ENCODE results near the gene NEB. TPM values are rescaled to one million over a fixed set of nuclear protein-coding genes. Genes with fewer than 3 reads are reported as not detected.

Gene NEB
- total RNA-seq, 4 donors from 2014 or later = 0.60 to 7.0 (median 1.4) TPM

DNA sequence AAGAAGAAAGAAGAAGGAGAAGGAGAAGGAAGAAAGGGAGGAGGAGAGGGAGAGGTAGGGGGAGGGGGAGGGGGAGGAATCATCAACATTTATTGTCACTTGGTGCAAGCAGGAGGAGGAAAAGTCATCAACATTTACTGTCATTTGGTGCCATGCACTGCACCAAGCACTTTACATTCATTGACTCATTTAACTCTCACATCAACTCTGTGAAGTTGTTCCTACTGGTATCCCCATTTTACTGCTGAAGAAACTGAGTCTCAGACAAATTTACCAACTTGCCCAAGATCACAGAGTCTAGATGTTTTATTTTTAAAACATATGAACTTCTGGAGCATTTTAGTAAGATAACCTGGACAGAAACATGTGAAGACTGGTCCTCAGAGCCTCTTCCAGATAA is 46.7 kb upstream of the NEB start:
- Histone ChIP-seq H3K27ac (no peak overlapping the region), H3K4me3 (no peak overlapping the region), H3K27me3 (no peaks in the 10 kb centered on the region), H3K4me1 (no peaks in the 10 kb centered on the region), H3K36me3 (no peaks in the 10 kb centered on the region), H3K9me3 (no peaks in the 10 kb centered on the region)
- intact Hi-C loops (cut with DNase I; ENCODE audit: low total_unique reads) = no loop called here
- DNase-seq = no peak
- in situ Hi-C loops (cut with MboI; ENCODE audit: low pct_ligation_motif_present in 1 of 4, low pct_unique_long_range_greater_than_20kb in 1 of 4, low sequenced_read_pairs in 3 of 4) = no loop called here
- TF ChIP-seq EP300 (IDR thresholded peaks at IDR 0.05; ENCODE audit: low read depth) (no peak), POLR2A (IDR thresholded peaks at IDR 0.05) (no peak), POLR2AphosphoS5 (IDR thresholded peaks at IDR 0.05) (no peak)
- TF ChIP-seq, protein P1, sequence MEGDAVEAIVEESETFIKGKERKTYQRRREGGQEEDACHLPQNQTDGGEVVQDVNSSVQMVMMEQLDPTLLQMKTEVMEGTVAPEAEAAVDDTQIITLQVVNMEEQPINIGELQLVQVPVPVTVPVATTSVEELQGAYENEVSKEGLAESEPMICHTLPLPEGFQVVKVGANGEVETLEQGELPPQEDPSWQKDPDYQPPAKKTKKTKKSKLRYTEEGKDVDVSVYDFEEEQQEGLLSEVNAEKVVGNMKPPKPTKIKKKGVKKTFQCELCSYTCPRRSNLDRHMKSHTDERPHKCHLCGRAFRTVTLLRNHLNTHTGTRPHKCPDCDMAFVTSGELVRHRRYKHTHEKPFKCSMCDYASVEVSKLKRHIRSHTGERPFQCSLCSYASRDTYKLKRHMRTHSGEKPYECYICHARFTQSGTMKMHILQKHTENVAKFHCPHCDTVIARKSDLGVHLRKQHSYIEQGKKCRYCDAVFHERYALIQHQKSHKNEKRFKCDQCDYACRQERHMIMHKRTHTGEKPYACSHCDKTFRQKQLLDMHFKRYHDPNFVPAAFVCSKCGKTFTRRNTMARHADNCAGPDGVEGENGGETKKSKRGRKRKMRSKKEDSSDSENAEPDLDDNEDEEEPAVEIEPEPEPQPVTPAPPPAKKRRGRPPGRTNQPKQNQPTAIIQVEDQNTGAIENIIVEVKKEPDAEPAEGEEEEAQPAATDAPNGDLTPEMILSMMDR (IDR thresholded peaks at IDR 0.05) = no peak

DNA sequence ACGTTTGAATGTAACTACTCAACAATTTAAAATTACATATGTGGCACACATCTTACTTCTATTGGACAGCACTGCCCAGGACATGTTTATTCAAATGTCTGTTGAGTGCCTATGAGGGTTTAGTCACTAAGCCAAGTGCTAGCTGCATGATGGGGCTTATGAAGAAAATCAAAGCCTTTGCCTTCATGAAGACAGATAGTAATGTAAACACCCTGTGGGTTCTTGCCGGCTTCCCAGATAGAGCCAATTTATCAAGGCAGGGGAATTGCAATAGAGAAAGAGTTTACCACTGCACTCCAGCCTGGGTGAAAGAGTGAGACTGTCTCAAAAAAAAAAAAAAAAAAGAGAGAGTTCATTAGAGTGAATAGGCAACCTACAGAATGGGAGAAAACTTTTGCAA is 43.7 kb upstream of the NEB start:
- 90% methylated on average over 2 of the region's 2 CpGs for WGBS, 2 donors (ENCODE audit: low coverage in 1 of 2)
- H3K36me3 ChIP-seq = no peaks in the 10 kb centered on the region
- DNase-seq = no peak
- H3K4me1 ChIP-seq = peaks cover 0 to 4% (median 0%) of the 10 kb centered on the region in 4 donors
- H3K27me3 ChIP-seq = no peaks in the 10 kb centered on the region
- H3K4me3 ChIP-seq = no peak overlapping the region
- TF ChIP-seq POLR2A (IDR thresholded peaks at IDR 0.05) (no peak), EP300 (IDR thresholded peaks at IDR 0.05; ENCODE audit: low read depth) (no peak), POLR2AphosphoS5 (IDR thresholded peaks at IDR 0.05) (no peak)
- TF ChIP-seq, protein P1 (IDR thresholded peaks at IDR 0.05) = no peak
- no peaks in the 10 kb centered on the region for H3K9me3 ChIP-seq
- intact Hi-C loops (cut with DNase I; ENCODE audit: low total_unique reads) = no loop called here
- H3K27ac ChIP-seq = no peak overlapping the region
- in situ Hi-C loops (cut with MboI; ENCODE audit: low pct_ligation_motif_present in 1 of 4, low pct_unique_long_range_greater_than_20kb in 1 of 4, low sequenced_read_pairs in 3 of 4) = no loop called here

DNA sequence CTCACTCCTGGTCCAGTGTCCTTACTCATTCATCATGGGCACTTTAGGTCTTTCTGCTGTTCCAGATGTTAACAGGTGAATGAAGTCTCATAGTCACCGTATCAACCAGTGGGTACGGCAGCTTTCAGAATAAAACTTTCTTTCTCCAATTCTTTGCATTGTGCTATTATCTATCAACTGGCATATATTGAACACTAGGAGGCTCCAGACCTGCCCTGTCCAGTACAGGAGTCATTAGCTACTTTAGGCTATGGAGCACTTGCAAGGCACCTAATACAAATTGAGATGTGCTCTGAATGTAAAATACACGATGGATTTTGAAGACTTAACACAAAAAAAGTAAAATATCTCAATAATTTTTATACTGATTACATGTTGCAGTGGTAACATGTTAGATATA is 43.2 kb upstream of the NEB start:
- TF ChIP-seq EP300 (IDR thresholded peaks at IDR 0.05; ENCODE audit: low read depth) = no peak
- TF ChIP-seq, protein P1 (IDR thresholded peaks at IDR 0.05) = no peak
- no peak for TF ChIP-seq POLR2A (IDR thresholded peaks at IDR 0.05)
- TF ChIP-seq POLR2AphosphoS5 (IDR thresholded peaks at IDR 0.05) = no peak
- WGBS, 2 donors (ENCODE audit: low coverage in 1 of 2) = 94 to 100% methylated on average over 2 to 3 of the region's 3 CpGs
- Histone ChIP-seq H3K27me3 (no peaks in the 10 kb centered on the region), H3K36me3 (no peaks in the 10 kb centered on the region), H3K27ac (no peak overlapping the region), H3K4me3 (no peak overlapping the region), H3K4me1 (peaks cover 0 to 4% (median 0%) of the 10 kb centered on the region in 4 donors), H3K9me3 (no peaks in the 10 kb centered on the region)
- DNase-seq = no peak
- in situ Hi-C loops (cut with MboI; ENCODE audit: low pct_ligation_motif_present in 1 of 4, low pct_unique_long_range_greater_than_20kb in 1 of 4, low sequenced_read_pairs in 3 of 4) (no loop called here), intact Hi-C loops (cut with DNase I; ENCODE audit: low total_unique reads) (no loop called here)

DNA sequence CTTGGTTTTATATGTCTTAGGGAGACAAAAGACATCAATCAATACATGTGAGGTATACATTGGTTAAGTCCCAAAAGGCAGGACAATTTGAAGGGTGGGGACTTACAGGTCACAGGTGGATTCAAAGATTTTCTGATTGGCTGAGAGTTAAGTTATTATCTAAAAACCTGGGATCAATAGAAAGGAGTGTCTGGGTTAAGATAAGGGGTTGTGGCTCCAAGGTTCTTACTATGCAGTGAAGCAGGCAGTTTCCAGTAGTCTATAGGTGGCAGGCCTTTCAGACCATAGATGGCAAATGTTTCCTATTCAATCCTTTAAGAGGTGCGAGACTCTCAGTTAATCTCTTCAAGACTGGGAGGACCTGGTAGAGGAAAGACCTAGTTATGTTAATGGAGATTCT is 42.1 kb upstream of the NEB start:
- in situ Hi-C loops (cut with MboI; ENCODE audit: low pct_ligation_motif_present in 1 of 4, low pct_unique_long_range_greater_than_20kb in 1 of 4, low sequenced_read_pairs in 3 of 4) = no loop called here
- TF ChIP-seq, protein P1 (IDR thresholded peaks at IDR 0.05) = no peak
- TF ChIP-seq EP300 (IDR thresholded peaks at IDR 0.05; ENCODE audit: low read depth) (no peak), POLR2A (IDR thresholded peaks at IDR 0.05) (no peak), POLR2AphosphoS5 (IDR thresholded peaks at IDR 0.05) (no peak)
- H3K4me3 ChIP-seq = no peak overlapping the region
- intact Hi-C loops (cut with DNase I; ENCODE audit: low total_unique reads) = no loop called here
- no peaks in the 10 kb centered on the region for H3K36me3 ChIP-seq
- no peak for DNase-seq
- no peaks in the 10 kb centered on the region for H3K27me3 ChIP-seq
- no peak overlapping the region for H3K27ac ChIP-seq
- WGBS, 2 donors (ENCODE audit: low coverage in 1 of 2) = 100% methylated on average over 1 of the region's 1 CpG
- H3K4me1 ChIP-seq = peaks cover 0 to 12% (median 0%) of the 10 kb centered on the region in 4 donors
- no peaks in the 10 kb centered on the region for H3K9me3 ChIP-seq

All from transverse colon (tissue), 4 donors.